NCI-H2171 treated with DMSO at 0.1 percent for 48 hours (cell line): ENCODE results near the gene TMEM98.
"Not testable (repeated sequence)": the region's sequence is repeated elsewhere in the genome, so short reads cannot be mapped to it uniquely, and the experiment has no call there.

Experiments used
- DNase-seq: peaks from one replicate; lab custom pipeline; 2025; lab: John Stamatoyannopoulos, UW

The TMEM98 gene

GRCh38 chr17:32941419-32942032 is 13.6 kb downstream of the TMEM98 start:
- no peak for DNase-seq

DNA sequence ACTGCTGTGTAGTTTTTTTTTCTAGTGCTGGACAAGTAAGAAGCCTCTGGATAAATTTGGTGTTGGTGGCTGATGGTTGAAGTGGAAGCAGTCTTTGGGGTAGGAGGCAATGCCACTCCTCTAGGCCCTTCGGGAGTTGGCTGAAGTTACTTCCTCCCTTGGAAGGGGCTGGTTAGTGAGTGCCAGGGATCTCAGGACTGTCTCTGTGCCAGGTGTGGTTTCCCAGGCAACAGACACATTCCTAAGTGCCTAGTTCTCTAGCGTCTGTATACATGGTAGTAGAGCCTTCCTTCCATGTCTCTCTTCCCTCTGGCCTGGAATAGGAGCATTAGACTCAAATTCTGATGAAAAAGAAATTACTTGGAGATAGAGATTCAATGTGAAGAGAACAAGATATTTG is 15.3 kb downstream of the TMEM98 start:
- DNase-seq, result no peak

DNA sequence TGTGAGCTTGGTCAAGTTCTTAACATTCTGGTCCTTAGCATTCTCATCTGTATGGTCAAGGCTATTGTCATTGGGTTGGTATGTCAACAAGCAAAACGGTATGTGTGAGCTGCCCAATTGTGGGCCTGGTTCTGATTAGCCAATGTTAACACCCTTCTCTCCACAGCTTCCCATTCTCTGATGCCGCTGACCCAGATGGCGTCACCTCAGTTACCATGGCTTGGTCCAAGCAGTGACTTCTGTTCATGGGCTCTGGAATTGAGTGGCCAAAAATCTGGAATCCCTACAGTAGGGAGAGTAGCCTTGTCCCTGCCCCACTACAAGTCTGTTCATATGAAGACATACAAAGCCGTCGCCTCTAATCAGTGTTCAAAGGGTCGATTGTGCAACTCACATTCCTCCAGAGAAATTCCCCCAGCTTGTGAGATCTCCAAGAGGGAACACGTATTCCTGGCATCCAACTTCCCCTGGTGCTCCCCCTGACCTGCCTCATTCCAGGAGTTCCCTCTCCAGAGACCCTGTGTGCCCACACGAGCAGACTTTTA is 15.8 kb downstream of the TMEM98 start:
- no peak for DNase-seq

DNA sequence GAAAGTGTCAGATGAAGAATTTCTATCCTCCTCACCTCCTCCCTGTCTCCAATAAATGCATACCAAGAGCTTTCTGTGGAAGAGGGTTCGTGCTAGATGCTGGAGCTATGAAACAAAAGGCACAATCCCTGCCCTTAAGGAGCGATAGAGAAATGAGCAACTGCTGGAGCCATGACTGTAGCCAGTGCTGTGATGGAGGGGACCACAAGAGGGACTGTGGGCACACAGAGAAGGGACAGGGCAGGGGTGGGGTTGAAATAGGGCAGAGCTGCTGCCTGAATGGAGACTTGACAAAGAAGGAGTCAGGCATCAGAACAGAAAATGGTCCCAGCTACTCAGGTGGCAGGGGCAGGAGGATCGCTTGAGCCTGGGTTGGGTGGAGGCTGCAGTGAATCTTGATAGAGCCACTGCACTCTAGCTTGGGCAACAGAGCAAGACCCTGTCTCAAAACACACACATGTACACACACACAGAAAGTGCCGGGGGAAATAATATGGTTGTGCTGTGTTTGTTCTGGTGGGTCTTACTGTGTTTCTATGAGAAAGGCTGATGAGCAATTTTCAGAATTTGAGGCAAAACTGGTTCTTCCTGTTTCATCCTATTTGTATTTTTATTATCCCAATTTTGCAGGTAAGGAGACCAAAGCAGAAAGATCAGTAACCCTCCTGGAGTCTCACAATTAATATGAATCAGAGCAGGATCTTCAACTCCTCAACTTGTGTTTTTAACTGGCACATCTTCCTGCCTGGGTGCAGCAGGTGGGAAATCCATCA is 16.5 kb downstream of the TMEM98 start:
- no peak for DNase-seq

DNA sequence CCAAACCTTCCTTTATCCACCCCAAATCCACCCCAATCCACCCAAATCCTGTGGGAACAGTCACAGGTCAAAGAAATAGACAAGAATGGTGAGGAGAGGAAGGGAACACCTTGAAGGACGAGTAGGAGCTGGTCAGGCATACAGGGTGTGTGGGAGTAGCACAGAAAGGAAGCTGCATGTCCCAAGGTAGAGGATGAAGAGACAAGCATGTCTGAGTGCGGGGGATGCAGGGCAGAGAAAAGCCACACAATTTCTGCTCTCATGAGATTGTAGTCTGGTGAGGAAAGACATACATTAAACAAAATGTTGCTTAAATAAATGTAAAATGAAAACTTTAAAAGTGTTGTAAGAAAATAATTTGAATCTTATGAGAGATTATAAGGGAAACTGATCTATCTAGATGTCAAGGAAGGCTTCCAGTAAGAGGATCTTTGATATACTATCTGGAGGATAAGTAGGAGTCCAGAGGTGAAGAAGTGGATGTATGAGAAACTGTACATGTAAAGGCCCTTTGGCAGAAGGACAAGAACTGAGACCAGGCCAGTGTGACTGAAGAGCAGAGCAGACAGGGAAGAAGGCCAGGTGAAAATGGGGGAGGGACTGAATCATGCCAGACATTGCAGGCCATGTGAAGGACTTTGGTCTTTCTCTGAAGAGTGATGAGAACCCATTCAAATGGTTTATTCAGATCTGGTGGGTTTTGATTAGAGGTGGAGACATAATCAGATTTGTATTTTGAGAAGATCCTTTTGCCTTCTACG is 18.6 kb downstream of the TMEM98 start:
- no peak for DNase-seq

DNA sequence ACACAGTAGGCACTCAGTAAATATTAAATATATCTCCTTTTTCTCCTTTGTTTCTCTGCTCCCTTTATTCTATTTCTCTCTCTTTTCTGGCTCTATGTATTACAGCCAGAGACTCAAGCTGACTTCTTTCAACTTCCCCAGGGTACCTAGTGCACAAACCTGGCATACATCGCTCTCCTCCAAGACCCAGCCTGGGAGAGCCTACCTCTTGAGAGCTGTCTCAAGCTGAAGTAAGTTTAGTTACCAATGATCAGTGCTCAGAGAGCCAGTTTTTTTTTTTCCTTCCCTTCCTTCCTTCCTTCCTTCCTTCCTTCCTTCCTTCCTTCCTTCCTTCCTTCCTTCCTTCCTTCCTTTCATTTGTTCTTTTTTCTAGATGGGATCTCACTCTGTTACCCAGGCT is 19.8 kb downstream of the TMEM98 start:
- DNase-seq, result no peak

GRCh38 chr17:32949181-32949580 is 21.2 kb downstream of the TMEM98 start:
- DNase-seq, result no peak

DNA sequence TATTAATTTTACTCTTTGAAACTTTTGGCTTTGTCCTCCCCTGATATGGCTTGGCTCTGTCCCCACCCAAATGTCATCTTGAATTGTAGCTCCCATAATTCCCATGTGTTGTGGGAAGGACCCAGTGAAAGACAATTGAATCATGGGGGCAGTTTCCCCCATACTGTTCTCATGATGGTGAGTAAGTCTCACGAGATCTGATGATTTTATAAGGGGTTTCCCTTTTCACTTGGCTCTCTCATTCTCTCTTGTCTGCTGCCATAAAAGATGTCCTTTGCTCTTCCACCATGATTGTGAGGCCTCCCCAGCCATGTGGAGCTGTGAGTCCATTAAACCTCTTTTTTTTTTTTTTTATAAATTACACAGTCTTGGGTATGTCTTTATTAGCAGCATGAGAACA is 24.5 kb downstream of the TMEM98 start:
- DNase-seq, result not testable (repeated sequence)

- DNase-seq, result no peak
These were observed 25.1 kb downstream of the TMEM98 start for GRCh38 chr17:32953045-32953444.

- no peak for DNase-seq
These were observed 25.9 kb downstream of the TMEM98 start for GRCh38 chr17:32953857-32954256.

DNA sequence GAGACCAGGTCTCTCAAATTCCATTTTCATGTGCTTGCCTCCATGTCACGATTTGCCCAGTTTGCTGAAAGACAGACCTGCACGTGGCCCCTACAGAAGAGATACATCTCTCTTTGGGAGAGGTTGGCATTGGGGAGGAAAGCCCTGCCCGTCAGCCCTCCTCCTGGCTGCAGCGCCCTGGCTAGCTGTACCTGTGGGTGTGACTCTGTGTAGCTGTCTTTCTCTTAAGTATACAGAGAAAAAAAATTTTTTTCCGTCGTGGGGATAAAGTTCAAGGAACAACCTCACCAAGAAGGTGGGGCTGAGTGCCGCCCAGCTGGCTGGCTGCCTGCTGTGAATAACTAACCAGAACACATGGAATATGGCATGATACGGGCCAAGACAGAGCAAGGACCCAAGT is 26.5 kb downstream of the TMEM98 start:
- no peak for DNase-seq

- DNase-seq, result no peak
These were observed 27.2 kb downstream of the TMEM98 start for GRCh38 chr17:32955155-32955554.

- DNase-seq, result no peak
These were observed 28.5 kb downstream of the TMEM98 start for GRCh38 chr17:32956240-32956970.

- peak; percentile 41 for DNase-seq
These were observed 30.5 kb downstream of the TMEM98 start for GRCh38 chr17:32958418-32958817.

GRCh38 chr17:32960815-32961214 is 32.9 kb downstream of the TMEM98 start:
- DNase-seq, result no peak

GRCh38 chr17:32962320-32962711 is 34.4 kb downstream of the TMEM98 start:
- DNase-seq, result no peak

DNA sequence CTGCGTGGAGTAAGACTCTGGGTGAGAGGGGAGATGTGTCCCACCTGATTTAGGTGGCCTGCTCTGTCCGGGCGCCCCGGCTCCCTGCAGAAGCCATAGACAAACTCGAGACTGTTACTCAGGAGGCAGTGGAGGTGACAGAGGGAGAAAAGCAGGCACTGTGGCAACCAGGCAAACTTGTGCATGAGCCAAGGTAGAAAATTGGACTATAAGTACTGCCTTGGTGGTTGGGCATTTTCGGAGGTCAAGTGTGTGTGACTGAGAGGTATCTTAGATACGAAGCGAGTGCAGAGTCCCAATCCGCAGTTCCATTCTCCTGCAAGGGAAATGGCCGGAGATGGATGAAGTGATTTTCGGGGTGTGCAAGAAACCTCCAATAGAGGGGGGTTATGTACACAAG is 36.6 kb downstream of the TMEM98 start:
- DNase-seq, result no peak

DNA sequence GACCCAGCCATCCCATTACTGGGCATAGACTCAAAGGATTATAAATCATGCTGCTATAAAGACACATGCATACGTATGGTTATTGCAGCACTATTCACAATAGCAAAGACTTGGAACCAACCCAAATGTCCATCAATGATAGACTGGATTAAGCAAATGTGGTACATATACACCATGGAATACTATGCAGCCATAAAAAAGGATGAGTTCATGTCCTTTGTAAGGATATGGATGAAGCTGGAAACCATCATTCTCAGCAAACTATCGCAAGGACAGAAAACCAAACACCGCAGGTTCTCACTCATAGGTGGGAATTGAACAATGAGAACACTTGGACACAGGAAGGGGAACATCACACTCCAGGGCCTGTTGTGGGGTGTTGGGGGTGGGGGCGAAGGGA is 41.3 kb downstream of the TMEM98 start:
- not testable (repeated sequence) for DNase-seq

GRCh38 chr17:32970281-32970680 is 42.3 kb downstream of the TMEM98 start:
- DNase-seq, result no peak

- no peak for DNase-seq
These were observed 43.2 kb downstream of the TMEM98 start for GRCh38 chr17:32971171-32971570.

GRCh38 chr17:32976131-32976530 is 48.2 kb downstream of the TMEM98 start:
- DNase-seq, result no peak

DNA sequence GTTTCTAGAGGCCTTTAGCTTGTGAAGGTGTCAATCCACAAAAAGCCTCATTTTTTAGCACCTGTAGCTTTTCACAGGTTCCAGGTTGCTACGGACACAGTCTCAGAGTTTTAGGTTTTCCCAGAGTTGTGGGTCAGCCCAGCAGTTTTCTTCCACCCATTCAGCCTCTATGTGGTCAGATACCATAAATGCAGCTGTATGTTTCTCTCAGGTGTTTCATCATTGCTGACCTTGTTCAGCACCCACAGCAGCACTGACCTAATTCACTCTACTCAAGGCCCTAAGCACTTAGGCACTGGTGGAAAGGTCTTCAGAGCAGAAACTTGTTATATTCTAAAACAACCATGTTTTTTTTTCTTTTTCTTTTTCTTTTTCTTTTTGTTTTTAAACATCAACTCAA is 48.7 kb downstream of the TMEM98 start:
- no peak for DNase-seq
